Memory B cell (primary cell): ENCODE results near the gene ARFGAP3.

Source experiments
- ATAC-seq: fragments of 150-1000 bp; cut with Tn5 transposase; 2 replicates; pipeline ENCODE4 v1.10.0; 2021; ENCODE audit warnings: low read depth, mild to moderate bottlenecking, moderate library complexity
- DNase-seq, 2 donors: peaks; one replicate each; pipeline ENCODE4 v3.0.0; 2022; ENCODE audit warnings: low spot score in 2 of 2
- H3K27ac Mint-ChIP-seq: one replicate; pipeline ENCODE4 v1.8.0; 2022; ENCODE audit warnings: mild to moderate bottlenecking, moderate library complexity, mixed read lengths
- H3K27me3 Mint-ChIP-seq: one replicate; pipeline ENCODE4 v1.8.0; 2022; ENCODE audit warnings: mixed read lengths
- H3K36me3 Mint-ChIP-seq: one replicate; pipeline ENCODE4 v1.8.0; 2022; ENCODE audit warnings: mild to moderate bottlenecking, mixed read lengths
- H3K4me1 Mint-ChIP-seq: one replicate; pipeline ENCODE4 v1.8.0; 2022; ENCODE audit warnings: mixed read lengths
- H3K4me3 Mint-ChIP-seq: one replicate; pipeline ENCODE4 v1.8.0; 2022; ENCODE audit warnings: mild to moderate bottlenecking, moderate library complexity, mixed read lengths
- H3K9me3 Mint-ChIP-seq: one replicate; pipeline ENCODE4 v1.8.0; 2022; ENCODE audit warnings: mixed read lengths

ARFGAP3 gene

DNA sequence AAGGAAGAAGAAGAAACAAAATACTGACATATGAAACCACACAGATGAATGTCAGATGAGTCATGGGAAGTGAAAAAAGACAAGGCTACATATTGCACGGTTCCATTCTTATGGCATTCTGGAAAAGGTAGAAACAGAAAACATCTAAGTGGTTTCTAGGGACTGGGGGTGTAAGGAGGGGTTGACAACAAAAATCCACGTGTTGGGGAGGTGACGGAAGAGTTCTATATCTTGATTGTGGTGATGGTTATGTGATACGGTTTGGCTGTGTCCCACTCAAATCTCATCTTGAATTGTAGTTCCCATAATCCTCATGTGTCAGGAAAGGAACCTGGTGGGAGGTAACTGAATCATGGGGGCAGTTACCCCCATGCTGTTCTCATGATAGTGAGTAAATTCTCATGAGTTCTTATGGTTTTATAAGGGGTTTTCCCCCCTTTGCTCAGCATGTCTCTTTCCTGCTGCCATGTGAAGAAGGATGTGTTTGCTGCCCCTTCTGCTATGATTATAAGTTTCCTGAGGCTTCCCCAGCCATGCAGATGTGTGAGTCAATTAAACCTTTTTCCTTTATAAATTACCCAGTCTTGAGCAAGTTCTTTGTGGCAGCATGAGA, 6.4 kb upstream of the ARFGAP3 start:
- peaks cover 2% of the 10 kb centered on the region for H3K9me3 Mint-ChIP-seq
- H3K36me3 Mint-ChIP-seq = peaks cover 3% of the 10 kb centered on the region
- H3K27me3 Mint-ChIP-seq = no peaks in the 10 kb centered on the region
- peak overlapping the region; percentile 72 for H3K27ac Mint-ChIP-seq
- peak overlapping the region; percentile 57 for H3K4me3 Mint-ChIP-seq
- DNase-seq = no peak
- ATAC-seq = peak; percentile 65
- peaks cover 16% of the 10 kb centered on the region for H3K4me1 Mint-ChIP-seq

- H3K36me3 Mint-ChIP-seq = peaks cover 2% of the 10 kb centered on the region
- no peak for ATAC-seq
- no peak overlapping the region for H3K4me3 Mint-ChIP-seq
- peaks cover 2% of the 10 kb centered on the region for H3K9me3 Mint-ChIP-seq
- H3K4me1 Mint-ChIP-seq = peaks cover 13% of the 10 kb centered on the region
- no peak for DNase-seq
- H3K27ac Mint-ChIP-seq = no peak overlapping the region
- no peaks in the 10 kb centered on the region for H3K27me3 Mint-ChIP-seq
Measured at GRCh38 chr22:42862045-42862734, 5.1 kb upstream of the ARFGAP3 start.

DNA sequence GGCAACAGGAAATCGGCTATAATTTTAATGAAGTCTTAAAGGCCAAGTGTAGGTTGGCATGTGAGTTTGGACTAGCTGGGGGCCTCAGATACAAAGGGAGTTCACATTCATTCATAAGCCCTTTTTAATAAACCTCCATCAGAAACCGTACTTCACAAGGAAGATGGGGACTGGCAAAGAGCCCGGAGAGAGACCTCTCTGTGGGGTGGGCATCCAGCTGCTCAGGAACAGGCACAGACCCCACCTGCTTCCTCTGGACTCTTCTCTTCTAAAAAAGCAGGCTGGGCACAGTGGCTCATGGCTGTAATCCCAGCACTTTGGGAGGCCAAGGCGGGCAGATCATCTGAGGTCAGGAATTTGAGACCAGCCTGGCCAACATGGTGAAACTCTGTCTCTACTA, 3.9 kb upstream of the ARFGAP3 start:
- no peaks in the 10 kb centered on the region for H3K27me3 Mint-ChIP-seq
- H3K27ac Mint-ChIP-seq = peak overlapping the region; percentile 35
- no peak overlapping the region for H3K4me3 Mint-ChIP-seq
- ATAC-seq (no peak), DNase-seq (no peak)
- peaks cover 2% of the 10 kb centered on the region for H3K36me3 Mint-ChIP-seq
- H3K4me1 Mint-ChIP-seq = peaks cover 17% of the 10 kb centered on the region
- H3K9me3 Mint-ChIP-seq = peaks cover 2% of the 10 kb centered on the region

DNA sequence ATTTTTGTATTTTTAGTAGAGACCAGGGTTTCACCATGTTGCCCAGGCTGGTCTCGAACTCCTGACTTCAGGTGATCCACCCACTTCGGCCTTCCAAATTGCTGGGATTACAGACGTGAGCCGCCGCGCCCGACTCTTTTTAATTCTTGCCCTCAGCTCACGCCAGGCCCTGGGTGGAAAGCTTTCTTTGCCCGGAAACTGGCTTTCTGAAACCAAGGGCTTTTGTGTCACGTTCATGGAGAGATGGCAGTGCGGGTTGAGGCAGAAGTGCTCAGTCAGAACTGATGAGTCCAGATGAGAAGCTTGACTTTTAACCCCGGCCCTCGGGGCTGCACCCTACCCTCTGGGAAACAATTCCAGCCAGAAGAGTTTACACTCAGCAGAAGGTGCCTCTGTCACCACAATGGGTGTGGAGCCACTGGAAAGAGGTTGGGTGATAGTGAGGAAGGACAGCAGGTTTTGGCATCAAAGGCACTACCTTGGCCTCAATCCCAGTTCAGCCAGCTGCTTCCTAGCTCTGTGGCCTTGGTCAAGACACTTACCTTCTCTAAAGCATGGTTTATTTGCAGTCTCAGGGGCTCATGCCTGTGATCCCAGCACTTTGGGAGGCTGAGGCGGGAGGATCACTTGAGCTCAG, 890 bp upstream of the ARFGAP3 start:
- H3K27ac Mint-ChIP-seq = no peak overlapping the region
- no peaks in the 10 kb centered on the region for H3K27me3 Mint-ChIP-seq
- ATAC-seq (no peak), DNase-seq (no peak)
- no peaks in the 10 kb centered on the region for H3K36me3 Mint-ChIP-seq
- peaks cover 11% of the 10 kb centered on the region for H3K4me1 Mint-ChIP-seq
- peak overlapping the region; percentile 61 for H3K4me3 Mint-ChIP-seq
- H3K9me3 Mint-ChIP-seq = no peaks in the 10 kb centered on the region

DNA sequence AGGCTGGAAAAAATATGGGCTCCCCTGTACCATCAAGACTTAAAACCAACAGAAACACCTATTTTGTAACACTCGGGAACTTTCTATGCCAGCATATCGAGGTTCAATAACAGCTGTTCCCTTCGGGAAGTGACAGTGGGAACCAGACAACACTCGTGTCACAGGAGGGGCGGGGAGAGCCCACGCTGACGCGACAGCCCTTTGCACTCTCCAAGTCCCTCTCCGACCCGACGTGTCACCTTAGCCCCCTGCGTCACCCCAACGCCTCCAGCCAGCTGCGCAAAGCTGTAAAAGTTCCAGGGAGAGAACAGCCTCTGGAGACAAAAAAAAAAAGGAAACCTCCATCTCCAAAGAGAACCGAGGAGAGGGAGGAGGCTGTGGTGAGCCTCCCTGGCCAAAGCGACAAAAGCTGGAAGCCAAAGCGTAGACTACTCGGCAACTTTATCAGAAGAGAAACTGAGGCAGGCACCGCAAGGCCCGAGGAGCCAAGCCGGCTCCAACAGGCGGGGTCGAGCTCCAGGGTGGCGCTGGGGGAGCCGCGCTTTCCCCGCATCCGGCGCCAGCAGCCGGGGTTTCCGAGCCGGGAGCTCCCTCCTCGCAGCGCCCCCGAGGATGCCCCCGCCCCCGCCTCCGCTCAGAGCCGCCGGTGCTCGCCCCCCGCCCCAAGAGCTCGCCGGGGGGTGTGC, 751 bp downstream of the ARFGAP3 start:
- Mint-ChIP-seq H3K4me1 (peaks cover 11% of the 10 kb centered on the region), H3K27ac (peak overlapping the region; percentile 78), H3K36me3 (no peaks in the 10 kb centered on the region), H3K27me3 (no peaks in the 10 kb centered on the region), H3K4me3 (peak overlapping the region; percentile 86), H3K9me3 (no peaks in the 10 kb centered on the region)
- peak; percentile 15 for ATAC-seq
- peak in 1 of 2 donors; percentile 31 for DNase-seq

DNA sequence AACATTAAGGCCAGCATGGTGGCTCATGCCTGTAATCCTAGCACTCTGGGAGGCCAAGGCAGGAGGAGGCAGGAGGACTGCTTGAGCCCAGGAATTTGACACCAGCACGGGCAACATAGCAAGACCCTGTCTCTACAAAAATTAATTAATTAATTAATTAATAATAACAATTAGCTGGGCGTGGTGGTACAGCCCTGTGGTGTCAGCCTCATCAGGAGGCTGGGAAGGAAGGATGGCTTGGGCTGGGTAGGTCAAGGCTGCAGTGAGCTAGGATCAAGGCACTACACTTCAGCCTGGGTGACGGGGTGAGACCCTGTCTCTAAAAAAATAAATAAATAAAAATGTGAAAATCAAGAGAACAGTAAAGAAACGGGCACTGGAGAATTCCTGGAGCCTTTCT, 1.4 kb downstream of the ARFGAP3 start:
- H3K9me3 Mint-ChIP-seq = no peaks in the 10 kb centered on the region
- no peak for DNase-seq
- peak overlapping the region; percentile 86 for H3K4me3 Mint-ChIP-seq

GRCh38 chr22:42855211-42855610, 1.9 kb downstream of the ARFGAP3 start:
- Mint-ChIP-seq H3K4me1 (peaks cover 6% of the 10 kb centered on the region), H3K36me3 (no peaks in the 10 kb centered on the region), H3K4me3 (peak overlapping the region; percentile 41), H3K9me3 (no peaks in the 10 kb centered on the region), H3K27ac (no peak overlapping the region), H3K27me3 (no peaks in the 10 kb centered on the region)
- ATAC-seq = no peak
- no peak for DNase-seq

More for the DNA sequence above, 1.4 kb downstream of the ARFGAP3 start:
- Mint-ChIP-seq H3K36me3 (no peaks in the 10 kb centered on the region), H3K4me1 (peaks cover 10% of the 10 kb centered on the region), H3K27me3 (no peaks in the 10 kb centered on the region), H3K27ac (peak overlapping the region; percentile 78)
- no peak for ATAC-seq

DNA sequence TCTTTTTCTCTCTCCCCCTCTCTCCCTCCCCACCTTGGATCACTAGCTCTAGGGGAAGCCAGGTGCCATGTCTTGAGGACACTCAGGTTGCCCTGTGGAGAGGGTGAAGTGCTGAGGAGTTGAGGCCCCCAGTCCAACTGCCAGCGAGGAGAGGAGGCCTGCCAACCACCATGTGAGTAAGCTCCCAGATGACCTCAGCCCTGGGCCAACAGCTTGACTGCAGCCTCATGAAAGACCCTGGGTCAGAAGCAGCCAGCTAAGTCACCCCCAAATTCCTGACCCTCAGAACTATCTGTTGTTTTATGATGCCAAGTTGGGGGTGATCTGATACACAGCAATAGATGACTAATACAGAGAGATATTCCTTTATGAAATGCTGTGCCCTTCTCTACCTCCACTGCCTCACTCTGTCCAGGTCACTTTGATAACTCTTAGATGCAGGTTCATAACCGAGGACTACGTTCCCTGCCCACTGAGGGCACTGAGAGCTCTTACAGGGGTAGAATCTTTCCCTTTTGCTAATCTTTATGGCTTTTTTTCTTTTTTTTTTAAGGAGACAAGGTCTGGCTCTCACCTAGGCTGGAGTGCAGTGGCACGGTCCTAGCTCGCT, 8.0 kb downstream of the ARFGAP3 start:
- no peak for DNase-seq
- no peak overlapping the region for H3K27ac Mint-ChIP-seq
- H3K27me3 Mint-ChIP-seq = no peaks in the 10 kb centered on the region
- H3K9me3 Mint-ChIP-seq = no peaks in the 10 kb centered on the region
- H3K4me1 Mint-ChIP-seq = peaks cover 4% of the 10 kb centered on the region
- no peak overlapping the region for H3K4me3 Mint-ChIP-seq
- ATAC-seq = no peak
- H3K36me3 Mint-ChIP-seq = peaks cover 13% of the 10 kb centered on the region

- Mint-ChIP-seq H3K4me3 (no peak overlapping the region), H3K36me3 (peaks cover 20% of the 10 kb centered on the region), H3K9me3 (no peaks in the 10 kb centered on the region), H3K27ac (no peak overlapping the region), H3K4me1 (peaks cover 7% of the 10 kb centered on the region), H3K27me3 (no peaks in the 10 kb centered on the region)
- ATAC-seq = no peak
- DNase-seq = no peak
Measured at GRCh38 chr22:42847110-42847509, 10.0 kb downstream of the ARFGAP3 start.

GRCh38 chr22:42844756-42845155, 12.3 kb downstream of the ARFGAP3 start:
- Mint-ChIP-seq H3K27ac (no peak overlapping the region), H3K36me3 (peaks cover 26% of the 10 kb centered on the region), H3K27me3 (no peaks in the 10 kb centered on the region), H3K4me1 (peaks cover 12% of the 10 kb centered on the region), H3K9me3 (no peaks in the 10 kb centered on the region), H3K4me3 (no peak overlapping the region)
- no peak for DNase-seq
- no peak for ATAC-seq

- DNase-seq (no peak), ATAC-seq (no peak)
- Mint-ChIP-seq H3K27ac (peak overlapping the region; percentile 21), H3K4me3 (no peak overlapping the region), H3K36me3 (peaks cover 26% of the 10 kb centered on the region), H3K27me3 (no peaks in the 10 kb centered on the region), H3K4me1 (peaks cover 12% of the 10 kb centered on the region), H3K9me3 (no peaks in the 10 kb centered on the region)
Measured at GRCh38 chr22:42842658-42843370, 14.3 kb downstream of the ARFGAP3 start.

DNA sequence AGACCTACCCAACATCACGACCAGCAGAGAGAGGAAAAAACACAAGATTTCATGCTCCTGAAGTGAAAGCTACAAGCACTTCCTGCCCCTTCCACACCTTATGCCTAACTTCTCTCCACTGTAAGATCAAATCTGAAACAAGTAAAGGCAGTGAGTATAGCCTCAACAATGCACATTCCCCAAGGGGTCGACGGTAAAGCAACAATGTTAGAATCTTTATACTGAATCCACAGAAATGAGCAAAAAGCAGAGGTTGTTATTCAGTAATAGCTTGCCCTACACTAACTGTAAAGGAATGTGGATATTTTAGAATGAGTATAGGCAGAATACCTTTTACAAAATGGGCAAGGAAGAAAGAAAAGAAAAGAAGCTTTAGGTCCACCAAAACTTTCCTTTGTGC, 15.6 kb downstream of the ARFGAP3 start:
- DNase-seq = no peak
- peaks cover 12% of the 10 kb centered on the region for H3K4me1 Mint-ChIP-seq
- no peak overlapping the region for H3K27ac Mint-ChIP-seq
- no peak for ATAC-seq
- no peak overlapping the region for H3K4me3 Mint-ChIP-seq
- H3K36me3 Mint-ChIP-seq = peaks cover 24% of the 10 kb centered on the region
- H3K27me3 Mint-ChIP-seq = no peaks in the 10 kb centered on the region
- no peaks in the 10 kb centered on the region for H3K9me3 Mint-ChIP-seq

DNA sequence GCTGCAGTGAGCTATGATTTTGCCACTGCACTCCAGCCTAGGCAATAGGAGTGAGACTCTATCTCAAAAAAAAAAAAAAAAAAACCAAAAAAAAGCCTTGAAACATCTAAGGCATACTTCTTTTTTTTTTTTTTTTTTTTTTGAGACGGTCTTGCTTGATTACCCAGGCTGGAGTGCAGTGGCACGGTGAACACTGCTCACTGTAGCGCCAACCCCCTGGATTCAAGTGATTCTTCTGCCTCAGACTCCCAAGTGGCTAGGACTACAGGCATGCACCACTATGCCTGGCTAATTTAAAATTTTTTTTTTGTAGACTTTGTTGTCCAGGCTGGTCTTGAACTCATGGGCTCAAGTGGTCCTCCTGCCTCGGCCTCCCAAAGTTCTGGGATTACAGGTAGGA, 19.5 kb downstream of the ARFGAP3 start:
- Mint-ChIP-seq H3K27me3 (no peaks in the 10 kb centered on the region), H3K4me1 (peaks cover 5% of the 10 kb centered on the region), H3K4me3 (no peak overlapping the region), H3K9me3 (no peaks in the 10 kb centered on the region), H3K36me3 (peaks cover 15% of the 10 kb centered on the region), H3K27ac (no peak overlapping the region)
- no peak for ATAC-seq
- DNase-seq = no peak
